ENCODE measurements around the gene DTWD1.
"Not testable (repeated sequence)": the region's sequence is repeated elsewhere in the genome, so short reads cannot be mapped to it uniquely, and the experiment has no call there.

The DTWD1 gene

GRCh38 chr15:49620658-49621368 is at the start of gene DTWD1, which contains the start of gene FAM227B:
Gene DTWD1, plus strand, starts transcription at chr15:49621048. Its CDS starts 4,120 bp downstream, at chr15:49625168.
Gene FAM227B, minus strand, starts transcription at chr15:49620818. Its CDS starts 5,647 bp downstream, at chr15:49615171.
- DNase-seq: peak; percentile 89 to 94

- DNase-seq: no peak
Observed at GRCh38 chr15:49573421-49573820, 47.4 kb upstream of the DTWD1 start.

GRCh38 chr15:49589030-49589429 is 31.8 kb upstream of the DTWD1 start:
- no peak for DNase-seq

GRCh38 chr15:49592829-49593316 is 28.0 kb upstream of the DTWD1 start:
- not testable (repeated sequence) for DNase-seq

GRCh38 chr15:49604625-49605409 is 16.0 kb upstream of the DTWD1 start:
- no peak for DNase-seq

- no peak for DNase-seq
Observed at GRCh38 chr15:49605588-49605987, 15.3 kb upstream of the DTWD1 start.

- no peak for DNase-seq
Observed at GRCh38 chr15:49606594-49606993, 14.3 kb upstream of the DTWD1 start.

GRCh38 chr15:49610157-49610918 is 10.5 kb upstream of the DTWD1 start:
- no peak for DNase-seq

GRCh38 chr15:49612240-49612639 is 8.6 kb upstream of the DTWD1 start:
- not testable (repeated sequence) for DNase-seq

GRCh38 chr15:49619226-49619625 is 1.6 kb upstream of the DTWD1 start:
- no peak for DNase-seq

- DNase-seq: no peak
Observed at GRCh38 chr15:49620199-49620598, 649 bp upstream of the DTWD1 start.

- no peak for DNase-seq
Observed at GRCh38 chr15:49621401-49621811, 558 bp downstream of the DTWD1 start.

GRCh38 chr15:49621887-49622286 is 1.0 kb downstream of the DTWD1 start:
- DNase-seq: no peak

- DNase-seq: no peak
Observed at GRCh38 chr15:49622561-49622960, 1.7 kb downstream of the DTWD1 start.

GRCh38 chr15:49624056-49624455 is 3.2 kb downstream of the DTWD1 start:
- no peak for DNase-seq

GRCh38 chr15:49625460-49626036 is 4.7 kb downstream of the DTWD1 start:
- no peak for DNase-seq

- no peak for DNase-seq
Observed at GRCh38 chr15:49627407-49627877, 6.6 kb downstream of the DTWD1 start.

- DNase-seq: no peak
Observed at GRCh38 chr15:49628379-49628778, 7.5 kb downstream of the DTWD1 start.

GRCh38 chr15:49637857-49638256 is 17.0 kb downstream of the DTWD1 start:
- no peak for DNase-seq

- DNase-seq: no peak
Observed at GRCh38 chr15:49644364-49644794, 23.5 kb downstream of the DTWD1 start.

- DNase-seq: no peak
Observed at GRCh38 chr15:49645277-49645676, 24.4 kb downstream of the DTWD1 start.

GRCh38 chr15:49645941-49646340 is 25.1 kb downstream of the DTWD1 start:
- no peak for DNase-seq

GRCh38 chr15:49646891-49647290 is 26.0 kb downstream of the DTWD1 start:
- no peak for DNase-seq

Measured in stimulated activated CD4-positive, alpha-beta T cell treated with anti-CD3 and anti-CD28 coated beads, Interleukin-4, amount 100 ng/mL, for 4 hours (primary cell).